ENCODE measurements around the gene TTYH3. TPM values are rescaled to one million over a fixed set of nuclear protein-coding genes. Genes with fewer than 3 reads are reported as not detected.
"Not testable (repeated sequence)": the region's sequence is repeated elsewhere in the genome, so short reads cannot be mapped to it uniquely, and the experiment has no call there.

TTYH3 gene
- polyA plus RNA-seq, 4 donors: 81.9 to 146 (median 108) TPM

DNA sequence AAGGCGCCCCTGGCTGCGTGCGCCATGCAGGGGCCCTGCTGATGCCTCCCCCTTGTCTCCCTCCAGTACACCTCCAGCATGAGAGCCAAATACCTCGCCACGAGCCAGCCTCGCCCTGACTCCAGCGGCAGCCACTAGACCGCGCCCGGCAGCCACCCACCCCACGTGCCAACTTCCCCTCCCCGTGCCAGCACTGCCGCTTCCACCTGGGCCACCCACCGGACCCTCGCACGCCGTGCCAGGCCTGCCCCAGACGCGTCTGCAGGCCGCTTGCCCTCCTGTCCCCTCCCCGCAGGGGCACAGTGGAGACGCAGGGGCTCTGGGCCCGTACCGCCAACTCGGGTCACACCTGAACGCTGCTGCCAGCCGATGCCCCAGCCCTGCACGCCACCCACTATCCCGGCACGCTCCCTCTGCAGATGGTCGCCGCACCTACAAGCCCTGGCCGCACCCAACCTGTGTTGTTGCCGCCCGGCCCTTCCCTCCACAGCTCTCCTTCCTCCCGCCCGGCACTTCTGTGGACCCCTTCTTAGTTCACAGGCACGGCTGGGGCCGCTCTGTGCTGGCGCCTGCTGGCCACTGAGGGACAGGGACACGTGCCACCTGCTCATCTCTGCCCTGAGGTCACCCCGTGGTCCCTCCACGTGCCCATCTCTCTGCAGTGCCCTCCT lies 30.0 kb downstream of the TTYH3 start:
- no peak for DNase-seq (ENCODE audit: low read depth in 4 of 4, low spot score in 3 of 4)

DNA sequence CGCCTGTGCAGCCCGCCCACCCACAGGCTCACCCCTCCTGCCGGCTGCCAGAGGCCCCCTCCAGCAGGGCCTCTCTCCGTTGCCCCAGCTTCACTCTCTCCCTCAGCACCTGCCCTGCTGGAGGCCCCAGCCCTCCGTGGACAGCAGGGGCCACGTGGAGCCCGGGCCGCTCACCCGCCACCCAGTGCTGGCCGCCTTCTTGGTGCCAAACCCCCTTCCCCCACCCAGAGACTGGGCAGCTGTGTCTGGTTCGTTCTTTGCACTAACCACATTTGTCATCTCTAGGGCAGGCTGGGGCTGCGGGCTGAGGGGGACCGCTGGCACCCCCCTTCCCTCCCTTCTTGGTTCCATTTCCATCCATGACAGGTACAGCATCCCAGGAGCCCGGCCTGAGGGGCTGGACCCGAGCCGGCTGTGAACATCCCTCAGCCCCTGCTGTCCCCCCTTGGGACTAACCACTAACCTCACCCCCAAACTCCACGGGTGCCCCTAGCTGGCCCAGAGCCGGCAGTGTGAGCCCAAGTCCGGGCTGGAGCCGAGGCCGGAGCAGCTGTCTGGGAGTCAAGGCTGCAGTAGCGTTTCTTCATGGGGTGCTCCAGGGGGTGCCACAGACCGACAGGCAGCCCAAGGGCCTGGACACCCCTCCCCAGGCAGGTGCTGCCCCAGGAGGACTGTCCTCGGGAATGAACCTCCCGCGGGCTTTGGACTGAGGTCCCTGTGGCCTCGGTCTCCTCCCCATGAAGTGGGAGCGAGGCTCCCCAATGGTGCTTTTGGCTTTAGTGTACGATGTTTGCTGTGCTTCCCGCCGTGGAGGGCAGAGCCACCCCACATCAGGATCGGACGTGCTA lies 30.7 kb downstream of the TTYH3 start:
- no peak for DNase-seq (ENCODE audit: low read depth in 4 of 4, low spot score in 3 of 4)

DNA sequence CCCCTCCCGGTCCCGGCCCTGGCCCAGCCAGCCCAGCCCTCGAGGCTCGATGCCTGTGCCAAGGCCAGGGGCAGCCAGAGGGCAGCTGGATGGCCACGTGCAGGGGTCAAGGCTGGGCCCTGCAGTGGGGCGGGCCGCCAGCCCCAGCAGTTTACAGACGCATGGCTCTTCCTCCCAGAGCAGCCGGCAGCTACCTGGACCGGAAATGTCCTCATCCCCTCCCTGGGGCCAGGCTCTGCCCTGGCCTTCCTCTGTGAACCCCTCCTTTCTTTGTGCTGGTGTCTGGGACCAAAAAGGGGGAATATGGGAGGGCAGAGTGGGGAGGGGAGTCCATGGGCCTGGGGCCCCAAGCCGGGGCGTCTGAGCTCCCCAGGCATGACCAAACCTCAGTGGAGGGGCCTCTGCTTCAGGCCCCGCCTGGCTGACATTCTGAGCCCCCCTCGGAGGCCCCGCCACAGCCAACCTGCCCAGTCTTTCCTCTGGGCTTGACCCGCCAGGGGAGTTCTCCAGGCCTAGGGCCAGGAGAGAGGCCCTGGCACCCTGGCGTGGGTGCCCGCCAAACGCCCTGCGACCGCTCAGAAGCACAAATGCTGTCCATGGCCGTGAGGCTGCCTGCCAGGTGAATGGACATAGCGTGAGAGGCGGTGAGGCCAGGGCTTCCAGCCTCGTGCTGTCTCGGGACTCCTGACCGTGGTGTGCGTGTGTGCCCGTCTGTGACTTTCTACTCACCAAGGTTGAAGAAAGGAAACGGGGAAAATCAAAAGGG lies 31.5 kb downstream of the TTYH3 start:
- no peak for DNase-seq (ENCODE audit: low read depth in 4 of 4, low spot score in 3 of 4)

DNA sequence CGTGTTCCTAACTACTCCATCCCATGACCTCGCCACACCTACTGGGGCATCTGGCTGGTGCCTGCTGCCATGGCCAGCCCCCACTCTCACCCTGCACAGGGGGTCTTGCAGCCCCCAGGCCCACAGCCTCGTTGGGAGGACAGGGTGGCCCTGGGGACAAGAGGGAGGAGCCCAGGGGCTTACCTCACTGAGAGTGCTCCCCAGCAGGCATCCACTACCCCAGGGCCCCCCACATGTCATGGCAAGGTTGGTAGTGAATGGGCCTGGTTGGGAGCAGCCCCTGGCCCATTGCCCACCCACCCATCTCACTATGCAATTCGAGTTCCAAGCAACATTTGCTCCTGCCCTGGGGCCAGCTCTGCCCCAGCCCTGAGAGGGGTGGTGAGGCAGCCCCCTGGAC lies 32.2 kb downstream of the TTYH3 start:
- no peak for DNase-seq (ENCODE audit: low read depth in 4 of 4, low spot score in 3 of 4)

DNA sequence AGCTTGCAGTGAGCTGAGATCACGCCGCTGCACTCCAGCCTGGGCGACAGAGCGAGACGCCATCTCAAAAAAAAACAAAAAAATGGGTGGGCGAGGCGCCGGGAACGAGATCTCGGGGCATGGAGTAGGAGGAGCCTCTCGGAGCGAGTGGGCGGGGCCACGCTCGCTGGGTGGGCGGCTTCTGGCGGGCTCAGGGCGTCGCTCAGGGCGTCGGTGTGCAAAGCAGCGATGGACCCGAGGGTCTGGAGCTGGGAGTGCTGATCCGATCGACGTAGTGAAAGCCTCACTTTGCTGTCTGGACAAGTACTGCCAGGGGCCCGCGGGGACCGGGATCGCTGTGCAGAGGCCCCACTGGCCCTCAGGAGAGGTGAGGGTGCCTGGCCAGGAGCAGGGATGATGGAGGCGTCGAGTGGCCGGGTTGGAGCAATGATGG lies 33.6 kb downstream of the TTYH3 start:
- DNase-seq (ENCODE audit: low read depth in 4 of 4, low spot score in 3 of 4): no peak

DNA sequence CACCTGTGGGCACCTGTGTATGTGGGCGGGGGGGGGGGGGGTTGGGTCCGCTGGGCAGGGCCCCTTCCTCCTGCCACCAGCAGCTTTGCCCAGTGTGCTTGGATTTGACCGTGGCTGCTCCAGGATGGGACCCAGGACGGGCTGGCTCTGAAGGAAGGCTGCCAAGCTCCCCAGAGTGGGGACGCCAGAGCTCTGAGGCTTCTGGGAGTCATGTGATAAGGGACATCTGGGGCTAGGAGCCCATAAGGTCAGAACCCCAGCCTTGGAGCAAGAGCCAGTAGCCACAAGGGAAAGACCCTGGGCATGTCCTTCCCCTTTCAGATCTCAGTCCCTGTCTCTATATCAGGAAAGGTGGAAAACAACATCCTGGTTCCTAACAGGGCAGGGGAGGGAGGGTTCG lies 34.4 kb downstream of the TTYH3 start:
- DNase-seq (ENCODE audit: low read depth in 4 of 4, low spot score in 3 of 4): no peak

- DNase-seq (ENCODE audit: low read depth in 4 of 4, low spot score in 3 of 4): no peak
These were observed 34.9 kb downstream of the TTYH3 start for GRCh38 chr7:2666588-2667250.

DNA sequence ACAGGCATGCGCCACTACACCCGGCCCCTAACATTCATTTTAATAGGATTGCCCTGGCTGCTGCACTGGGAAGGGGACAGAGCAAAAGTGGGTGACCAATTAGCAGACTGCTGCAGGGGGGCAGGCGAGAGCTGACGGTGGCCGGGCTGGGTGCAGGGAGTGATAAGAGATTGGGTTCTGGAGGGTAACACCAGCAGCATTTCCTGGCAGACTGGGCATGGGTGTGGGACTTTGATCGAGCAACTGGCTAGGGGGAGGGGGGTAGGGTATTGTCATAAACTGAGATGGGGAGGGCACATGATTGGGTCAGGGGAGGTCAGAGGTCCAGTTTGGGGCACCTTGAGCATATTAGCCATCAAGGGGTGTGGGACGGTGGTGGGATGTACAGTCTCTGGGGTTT lies 36.1 kb downstream of the TTYH3 start:
- DNase-seq (ENCODE audit: low read depth in 4 of 4, low spot score in 3 of 4): no peak

GRCh38 chr7:2668401-2668800 lies 36.6 kb downstream of the TTYH3 start:
- DNase-seq (ENCODE audit: low read depth in 4 of 4, low spot score in 3 of 4): no peak

- no peak for DNase-seq (ENCODE audit: low read depth in 4 of 4, low spot score in 3 of 4)
These were observed 38.4 kb downstream of the TTYH3 start for GRCh38 chr7:2670171-2670570.

DNA sequence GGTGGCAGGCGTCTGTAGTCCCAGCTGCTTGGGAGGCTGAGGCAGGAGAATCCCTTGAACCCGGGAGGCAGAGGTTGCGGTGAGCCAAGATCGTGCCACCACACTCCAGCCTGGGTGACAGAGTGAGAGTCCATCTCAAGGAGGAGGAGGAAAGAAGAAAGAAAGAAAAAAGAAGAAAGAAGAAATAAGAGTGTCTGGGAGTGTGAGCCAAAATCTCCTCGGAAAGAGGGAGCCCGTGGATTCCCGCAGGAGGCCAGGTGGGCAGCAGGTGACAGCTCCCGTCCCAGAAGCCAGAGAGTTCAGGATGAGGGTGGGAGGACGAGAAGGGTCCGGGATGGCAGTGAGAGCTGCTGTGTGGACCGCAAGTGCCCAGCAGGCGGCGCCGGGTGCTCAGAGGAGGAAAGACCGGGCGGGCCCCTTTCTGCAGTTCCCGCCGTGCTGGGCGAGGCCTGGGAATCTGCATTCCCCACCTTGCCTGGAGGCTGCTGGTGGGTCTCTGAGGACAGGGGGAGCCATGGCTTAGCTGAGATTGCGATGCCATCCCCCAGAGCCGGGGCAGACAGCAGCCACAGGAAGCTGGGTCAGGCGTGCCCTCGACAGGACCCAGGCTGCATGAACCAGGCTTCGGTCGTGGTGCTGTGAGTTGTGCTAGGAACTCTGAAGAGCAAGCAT lies 39.1 kb downstream of the TTYH3 start:
- DNase-seq (ENCODE audit: low read depth in 4 of 4, low spot score in 3 of 4): no peak

DNA sequence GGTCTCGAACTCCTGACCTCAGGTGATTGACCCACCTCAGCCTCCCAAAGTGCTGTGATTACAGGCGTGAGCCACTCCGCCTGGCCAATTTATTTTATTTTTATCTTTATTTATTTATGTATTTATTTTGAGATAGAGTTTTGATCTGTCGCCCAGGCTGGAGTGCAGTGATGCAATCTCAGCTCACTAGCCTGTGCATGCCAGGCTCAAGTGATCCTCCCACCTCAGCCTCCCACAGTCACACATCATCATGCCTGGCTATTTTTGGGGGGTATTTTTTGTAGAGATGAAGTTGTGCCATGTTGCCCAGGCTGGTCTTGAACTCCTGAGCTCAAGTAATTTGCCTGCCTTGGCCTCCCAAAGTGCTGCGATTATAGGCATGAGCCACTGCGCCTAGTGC lies 41.4 kb downstream of the TTYH3 start:
- DNase-seq (ENCODE audit: low read depth in 4 of 4, low spot score in 3 of 4): not testable (repeated sequence)

- DNase-seq (ENCODE audit: low read depth in 4 of 4, low spot score in 3 of 4): no peak
These were observed 42.1 kb downstream of the TTYH3 start for GRCh38 chr7:2673934-2674333.

DNA sequence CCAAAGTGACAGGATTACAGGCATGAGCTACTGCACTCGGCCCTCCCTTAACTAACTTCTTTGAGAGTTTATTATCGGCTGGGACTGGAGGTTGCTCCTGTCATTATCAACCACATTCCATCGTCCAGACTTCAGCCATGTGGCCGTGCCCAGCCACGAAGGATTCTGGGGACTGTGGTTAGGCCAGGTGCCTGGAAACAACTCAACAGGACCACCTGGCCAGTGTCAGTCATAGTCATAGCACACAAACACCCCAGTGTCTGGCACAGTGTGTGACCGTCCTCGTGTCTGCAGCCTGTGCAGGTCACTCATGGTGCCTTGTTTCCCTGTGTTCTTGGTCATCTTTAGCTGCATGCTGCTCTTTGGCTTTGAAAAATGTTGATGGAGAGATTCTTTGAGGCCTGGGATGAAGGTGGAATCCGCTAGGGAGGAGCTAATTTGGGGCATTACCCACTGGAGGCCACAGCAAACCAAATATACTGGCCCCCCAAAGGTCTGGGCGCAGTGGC lies 43.5 kb downstream of the TTYH3 start:
- no peak for DNase-seq (ENCODE audit: low read depth in 4 of 4, low spot score in 3 of 4)

GRCh38 chr7:2676576-2676975 lies 44.8 kb downstream of the TTYH3 start:
- not testable (repeated sequence) for DNase-seq (ENCODE audit: low read depth in 4 of 4, low spot score in 3 of 4)

DNA sequence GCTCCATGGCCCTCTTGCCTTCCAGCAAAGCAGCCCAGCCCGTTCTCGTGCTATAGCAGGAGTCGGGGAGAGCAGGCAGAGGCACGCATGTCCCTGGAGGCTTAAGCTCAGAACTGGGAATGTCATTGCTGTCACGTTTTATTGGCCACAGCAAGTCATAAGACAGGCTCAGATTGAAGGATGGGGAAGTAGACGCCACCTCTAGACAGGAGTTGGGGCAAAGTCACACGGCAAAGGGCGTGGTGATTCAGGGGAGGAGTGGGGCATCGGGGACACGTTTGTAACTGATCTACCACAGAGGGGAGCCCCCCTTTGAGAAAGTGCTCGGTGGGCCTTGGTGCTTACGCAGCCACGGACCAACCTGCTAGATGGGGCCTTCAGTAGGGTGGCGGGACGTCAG lies 46.7 kb downstream of the TTYH3 start:
- DNase-seq (ENCODE audit: low read depth in 4 of 4, low spot score in 3 of 4): not testable (repeated sequence)

- not testable (repeated sequence) for DNase-seq (ENCODE audit: low read depth in 4 of 4, low spot score in 3 of 4)
These were observed 47.6 kb downstream of the TTYH3 start for GRCh38 chr7:2679135-2680127.

GRCh38 chr7:2680256-2680655 lies 48.5 kb downstream of the TTYH3 start:
- DNase-seq (ENCODE audit: low read depth in 4 of 4, low spot score in 3 of 4): no peak

All from left renal pelvis (tissue), 4 donors.